ENCODE data around the gene FAM98B. TPM values are rescaled to one million over a fixed set of nuclear protein-coding genes. Genes with fewer than 3 reads are reported as not detected.

Gene FAM98B
- polyA plus RNA-seq, 1 of the 3 experiments (the other 2 are of a cell fraction) = 5.7 TPM

- Histone ChIP-seq H3K9me3 (no peaks in the 10 kb centered on the region), H4K20me1 (ENCODE audit: insufficient read depth) (no peaks in the 10 kb centered on the region), H3K27me3 (ENCODE audit: insufficient read depth) (no peaks in the 10 kb centered on the region), H2AFZ (ENCODE audit: low read depth) (no peak overlapping the region), H3F3A (replicated peaks; ENCODE audit: insufficient read depth) (peaks cover 14% of the 10 kb centered on the region), H3K9ac (no peak overlapping the region), H3K4me1 (ENCODE audit: control insufficient read depth in 1 of 2, insufficient read depth in 2 of 2, low read depth in 1 of 2, low read length in 1 of 2) (peaks cover 0 to 9% of the 10 kb centered on the region in 2 experiments; a peak in 3 of 4 replicates), H3K4me3 (ENCODE audit: low read depth in 2 of 2, low read length in 1 of 2) (no peak overlapping the region), H3K36me3 (replicated peaks in 1 of 2; ENCODE audit: control insufficient read depth in 1 of 2, insufficient read depth in 2 of 2, low read length in 1 of 2) (peaks cover 32 to 72% of the 10 kb centered on the region in 2 experiments), H3K27ac (ENCODE audit: low read depth in 2 of 2, low read length in 1 of 2) (no peak overlapping the region), H3K4me2 (no peak overlapping the region), H3K9me2 (no peaks in the 10 kb centered on the region), H3K79me2 (ENCODE audit: insufficient read depth) (0 out of 2 replicates have a peak, but pooled peaks cover 7% of the 10 kb centered on the region)
- DNase-seq = no peak
- POLR2A ChIA-PET = no interaction called here
- 96% methylated on average over 4 of the region's 4 CpGs for WGBS (ENCODE audit: low lambda C conversion rate)
- CTCF ChIA-PET = interaction anchor here (0.6 to 6.9 kb wide), 8 partner anchors 14 to 1132 kb away, joined by 3 to 56 read pairs (median 10); partner anchors contain the start of gene RASGRP1
- TF ChIP-seq, protein P1, sequence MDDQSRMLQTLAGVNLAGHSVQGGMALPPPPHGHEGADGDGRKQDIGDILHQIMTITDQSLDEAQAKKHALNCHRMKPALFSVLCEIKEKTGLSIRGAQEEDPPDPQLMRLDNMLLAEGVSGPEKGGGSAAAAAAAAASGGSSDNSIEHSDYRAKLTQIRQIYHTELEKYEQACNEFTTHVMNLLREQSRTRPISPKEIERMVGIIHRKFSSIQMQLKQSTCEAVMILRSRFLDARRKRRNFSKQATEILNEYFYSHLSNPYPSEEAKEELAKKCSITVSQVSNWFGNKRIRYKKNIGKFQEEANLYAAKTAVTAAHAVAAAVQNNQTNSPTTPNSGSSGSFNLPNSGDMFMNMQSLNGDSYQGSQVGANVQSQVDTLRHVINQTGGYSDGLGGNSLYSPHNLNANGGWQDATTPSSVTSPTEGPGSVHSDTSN (IDR thresholded peaks at IDR 0.05) = no peak
- no peak for TF ChIP-seq NRF1 (IDR thresholded peaks at IDR 0.05; ENCODE audit: low read depth, low read length)
- no peak for TF ChIP-seq CHD2 (IDR thresholded peaks at IDR 0.05; ENCODE audit: low read length, partially characterized antibody)
- no peak for TF ChIP-seq SMC3 (IDR thresholded peaks at IDR 0.05; ENCODE audit: low read depth, low read length)
- TF ChIP-seq EZH2phosphoT487 (IDR thresholded peaks at IDR 0.05; ENCODE audit: borderline replicate concordance, low read depth) = no peak
- TF ChIP-seq YY1 (IDR thresholded peaks at IDR 0.05; ENCODE audit: low read depth) = no peak
- no peak for TF ChIP-seq POLR2AphosphoS5 (IDR thresholded peaks at IDR 0.05; ENCODE audit: low read depth, low read length)
- TF ChIP-seq FOSL2 (IDR thresholded peaks at IDR 0.05; ENCODE audit: borderline replicate concordance, low read depth) = no peak
- TF ChIP-seq USF1 (IDR thresholded peaks at IDR 0.05; ENCODE audit: borderline replicate concordance, low read depth) = no peak
- no peak for TF ChIP-seq MAX (IDR thresholded peaks at IDR 0.05; ENCODE audit: low read depth)
- TF ChIP-seq FOXM1 (IDR thresholded peaks at IDR 0.05; ENCODE audit: low read depth) = no peak
- no peak for TF ChIP-seq MEF2A (IDR thresholded peaks at IDR 0.05; ENCODE audit: borderline replicate concordance, low read depth)
- TF ChIP-seq SIN3A (IDR thresholded peaks at IDR 0.05; ENCODE audit: borderline replicate concordance, low read depth, low read length) = no peak
- TF ChIP-seq FOXJ3 (CRISPR knock-in tag; IDR thresholded peaks at IDR 0.05) = no peak
- no peak for TF ChIP-seq ELF1 (IDR thresholded peaks at IDR 0.05)
- TF ChIP-seq TAF1 (IDR thresholded peaks at IDR 0.05; ENCODE audit: borderline replicate concordance, low read depth, low read length) = no peak
- TF ChIP-seq TEAD4 (IDR thresholded peaks at IDR 0.05; ENCODE audit: borderline replicate concordance, insufficient read depth) = no peak
- TF ChIP-seq, protein P2, sequence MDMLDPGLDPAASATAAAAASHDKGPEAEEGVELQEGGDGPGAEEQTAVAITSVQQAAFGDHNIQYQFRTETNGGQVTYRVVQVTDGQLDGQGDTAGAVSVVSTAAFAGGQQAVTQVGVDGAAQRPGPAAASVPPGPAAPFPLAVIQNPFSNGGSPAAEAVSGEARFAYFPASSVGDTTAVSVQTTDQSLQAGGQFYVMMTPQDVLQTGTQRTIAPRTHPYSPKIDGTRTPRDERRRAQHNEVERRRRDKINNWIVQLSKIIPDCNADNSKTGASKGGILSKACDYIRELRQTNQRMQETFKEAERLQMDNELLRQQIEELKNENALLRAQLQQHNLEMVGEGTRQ (IDR thresholded peaks at IDR 0.05; ENCODE audit: borderline replicate concordance, low read depth, low read length) = no peak
- TF ChIP-seq RAD21 (IDR thresholded peaks at IDR 0.05; ENCODE audit: low read length) = no peak
- TF ChIP-seq IRF3 (IDR thresholded peaks at IDR 0.05; ENCODE audit: low read depth, low read length) = no peak
These were observed 23.7 kb downstream of the FAM98B start for GRCh38 chr15:38477637-38478036.

All from SK-N-SH (cell line).